K562 (cell line): ENCODE data around the gene ZNF609. TPM values are rescaled to one million over a fixed set of nuclear protein-coding genes. Genes with fewer than 3 reads are reported as not detected.

ENCODE experiments used
- ATAC-seq: fragments of 200-7000 bp; cut with Tn5 transposase; 3 replicates; pipeline ENCODE4 v1.9.1; 2020; ENCODE audit warnings: moderate library complexity
- BruUV-seq: library from RNA; stranded (reverse); fragments of 400-500 nt; replicated peaks from 2 replicates; lab custom pipeline; 2021; lab: Mats Ljungman, UMichigan
- CTCF ChIA-PET: fragments of 300-600 bp; formaldehyde crosslinking; extraction: SDS; loops from one replicate; lab custom pipeline; 2021; ENCODE audit warnings: low intra/inter-chr PET ratio; lab: Yijun Ruan, JAX
- POLR2A ChIA-PET: fragments of 300-600, 350-650 bp; sonication (Branson Sonifier 250); formaldehyde crosslinking; extraction: SDS; loops from one replicate; lab custom pipeline; 2021; ENCODE audit warnings: antibody characterized with exemption, inconsistent platforms; lab: Yijun Ruan, JAX
- DNase-seq, 4 experiments: peaks; one replicate each; pipeline versions ENCODE4 v3.0.0 to v3.0.0-alpha.2; 2011 to 2018; ENCODE audit warnings: low spot score in 3 of 4, mixed read lengths in 3 of 4; ENCODE audit errors: extremely low read depth in 1 of 4
- FAIRE-seq: peaks from 2 replicates; lab custom pipeline; 2011; peaks lifted over from hg19 to GRCh38; lab: Jason Lieb, UNC
- H2AFZ ChIP-seq: 2 replicates; pipeline ENCODE4 v1.6.0; 2011; ENCODE audit warnings: low read depth, low read length, control low read depth, inconsistent platforms
- H3K27ac ChIP-seq: fragments of 200-600 bp; 3 replicates; pipeline ENCODE4 v1.8.0; 2011; ENCODE audit warnings: low read depth, mild to moderate bottlenecking, control low read depth, inconsistent platforms, low read length, moderate library complexity, mixed read lengths; ENCODE audit errors: extremely low read depth
- H3K27me3 ChIP-seq, 2 experiments: fragments of 300-600 bp in 1 of 2; 2 replicates in 1 of 2; 3 replicates in 1 of 2; pipeline versions ENCODE4 v1.6.0 to v1.8.0; 2011; ENCODE audit warnings: inconsistent platforms in 2 of 2, low read length in 2 of 2, mild to moderate bottlenecking in 1 of 2, mixed read lengths in 1 of 2, moderate library complexity in 1 of 2; ENCODE audit not compliant: control insufficient read depth in 2 of 2, insufficient read depth in 2 of 2
- H3K36me3 ChIP-seq: fragments of 300-600 bp; 3 replicates; pipeline ENCODE4 v1.8.0; 2011; ENCODE audit warnings: mild to moderate bottlenecking, low read length, inconsistent platforms; ENCODE audit not compliant: control insufficient read depth, insufficient read depth
- H3K4me1 ChIP-seq, 2 experiments: fragments of 200-600 bp in 1 of 2; replicated peaks in 1 of 2; 2 replicates in 1 of 2; 3 replicates in 1 of 2; pipeline versions ENCODE4 v1.5.1 to v1.8.0; 2011; ENCODE audit warnings: inconsistent platforms in 2 of 2, low read length in 2 of 2, mild to moderate bottlenecking in 1 of 2, mixed read lengths in 1 of 2, moderate library complexity in 1 of 2; ENCODE audit not compliant: control insufficient read depth in 2 of 2, insufficient read depth in 2 of 2
- H3K4me2 ChIP-seq: 2 replicates; pipeline ENCODE4 v1.6.1; 2011; ENCODE audit warnings: low read length, control low read depth, inconsistent platforms, mixed read lengths; ENCODE audit not compliant: insufficient read depth
- H3K4me3 ChIP-seq: fragments of 200-600 bp; sonication (generic), shearing (Covaris generic); 2 replicates; pipeline ENCODE4 v1.5.1; 2016; ENCODE audit warnings: control low read depth, inconsistent platforms
- H3K79me2 ChIP-seq: fragments of 200-600 bp; 3 replicates; pipeline ENCODE4 v1.8.0; 2011; ENCODE audit warnings: low read length, inconsistent platforms; ENCODE audit not compliant: control insufficient read depth, insufficient read depth
- H3K9ac ChIP-seq, 2 experiments: 2 replicates each; pipeline versions ENCODE4 v1.6.0 to v1.6.1; 2011; ENCODE audit warnings: low read depth in 2 of 2, low read length in 2 of 2, control low read depth in 1 of 2, inconsistent platforms in 1 of 2, mild to moderate bottlenecking in 1 of 2, mixed read lengths in 1 of 2; ENCODE audit not compliant: insufficient read depth in 1 of 2
- H3K9me1 ChIP-seq: one replicate; pipeline ENCODE4 v1.6.0; 2011; ENCODE audit warnings: inconsistent platforms, mild to moderate bottlenecking, low read length, moderate library complexity; ENCODE audit not compliant: control insufficient read depth, insufficient read depth
- H3K9me3 ChIP-seq: replicated peaks from 2 replicates; pipeline ENCODE4 v1.5.1; 2011; ENCODE audit warnings: low read depth, low read length, inconsistent platforms; ENCODE audit not compliant: control insufficient read depth, insufficient read depth
- H4K20me1 ChIP-seq: replicated peaks from 2 replicates; pipeline ENCODE4 v1.6.1; 2011; ENCODE audit warnings: low read length, inconsistent platforms, mixed read lengths; ENCODE audit not compliant: control insufficient read depth, insufficient read depth
- HNRNPH1 ChIP-seq: fragments of 200-400 bp; formaldehyde crosslinking; optimal IDR thresholded peaks from 2 replicates; pipeline ENCODE3; 2017; ENCODE audit warnings: low read depth, mild to moderate bottlenecking, low read length, moderate library complexity
- ZNF224 ChIP-seq: sonication (generic); formaldehyde crosslinking; IDR thresholded peaks from 2 replicates; pipeline ENCODE4 v1.8.0; 2022; ENCODE audit warnings: mild to moderate bottlenecking, missing genetic modification reagents
- in situ Hi-C: fragments of 300-500 bp; cut with MboI; formaldehyde crosslinking; loops from 4 replicates; pipeline ENCODE4 v1.15.0; 2018; ENCODE audit warnings: inconsistent platforms, mixed read lengths
- intact Hi-C: fragments of 100-400 bp; cut with micrococcal nuclease; formaldehyde crosslinking; loops from 2 replicates; pipeline ENCODE4 v1.14.2; 2022
- polyA plus RNA-seq, 8 experiments: library from polyadenylated mRNA; depleted of rRNA in 4 of 8; stranded (reverse) in 5 of 8; unstranded in 3 of 8; fragments of >200 nt; fragmentation: Nextera tagmentation in 2 of 8; fragmentation: Illumina TruSeq in 1 of 8; extraction: Ambion mirVana in 2 of 8; extraction: Trizol in 1 of 8; gene quantifications; 2 replicates each; pipeline versions ENCODE4 v1.2.1 to v1.2.3, GENCODE V29; 2011 to 2014; ENCODE audit warnings: inconsistent platforms in 1 of 8, missing spikeins in 1 of 8
- total RNA-seq, 7 experiments: library from RNA; depleted of rRNA in 6 of 7; stranded (reverse); fragments of >200 nt in 6 of 7; fragmentation: Illumina TruSeq in 2 of 7; extraction: Trizol in 2 of 7; gene quantifications; 2 replicates each; pipeline versions ENCODE4 v1.2.1 to v1.2.3, GENCODE V29; 2011 to 2021; ENCODE audit warnings: low replicate concordance in 1 of 7
- TF ChIP-seq, protein P1 (sequence below), 2 experiments: fragments of 450-650 bp in 1 of 2; sonication (generic) in 1 of 2; formaldehyde crosslinking in 1 of 2; IDR thresholded peaks in 1 of 2; conservative IDR thresholded peaks in 1 of 2; 2 replicates each; pipeline versions ENCODE4 v1.6.1 to v1.8.1; 2016 to 2023; ENCODE audit warnings: mild to moderate bottlenecking in 2 of 2, moderate library complexity in 2 of 2, inconsistent platforms in 1 of 2, missing genetic modification reagents in 1 of 2
- TF ChIP-seq, protein P2 (sequence below): fragments of 450-650 bp; IDR thresholded peaks from 2 replicates; pipeline ENCODE4 v1.6.1; 2016; ENCODE audit warnings: antibody characterized with exemption
- TF ChIP-seq, protein P3 (sequence below): sonication (generic); formaldehyde crosslinking; IDR thresholded peaks from 2 replicates; pipeline ENCODE4 v1.8.0; 2023; ENCODE audit warnings: mild to moderate bottlenecking, missing genetic modification reagents

The ZNF609 gene
- total and polyA plus RNA-seq, 9 of the 15 experiments (the other 6 are each of a cell fraction or from before 2014, with no cell fraction given), result 3.0 to 38.7 (median 17.8) TPM

DNA sequence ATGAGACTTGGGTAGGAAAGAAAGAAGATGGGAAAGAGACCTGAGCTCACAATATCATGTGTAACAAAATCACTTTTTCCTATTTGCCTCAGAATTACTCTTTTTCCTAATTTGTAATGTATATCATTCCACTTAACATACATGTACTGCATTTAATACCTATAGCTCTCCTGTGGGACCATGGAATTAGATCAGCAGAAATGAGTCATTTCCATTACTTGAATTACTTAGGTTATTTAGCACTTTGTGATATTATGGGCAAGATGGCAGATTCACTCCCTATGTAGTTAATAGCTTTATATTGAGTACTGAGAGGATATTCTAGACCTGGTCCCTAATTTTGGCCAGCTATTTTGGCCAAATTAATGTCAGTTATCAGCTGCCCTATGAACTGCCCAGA is 70.5 kb downstream of the ZNF609 start:
- Histone ChIP-seq H3K27me3 (no peaks in the 10 kb centered on the region), H3K4me1 (peaks cover 4 to 24% of the 10 kb centered on the region in 2 experiments; a peak in 4 of 5 replicates), H3K79me2 (peaks cover 94% of the 10 kb centered on the region), H3K9ac (no peak overlapping the region), H3K4me2 (no peak overlapping the region), H4K20me1 (peaks cover 13% of the 10 kb centered on the region), H3K27ac (no peak overlapping the region), H2AFZ (no peak overlapping the region), H3K9me3 (no peaks in the 10 kb centered on the region), H3K36me3 (peaks cover 11% of the 10 kb centered on the region), H3K4me3 (no peak overlapping the region), H3K9me1 (no peaks in the 10 kb centered on the region)
- TF ChIP-seq ZNF224 (CRISPR knock-in tag) (no peak), HNRNPH1 (no peak)
- TF ChIP-seq, protein P1, sequence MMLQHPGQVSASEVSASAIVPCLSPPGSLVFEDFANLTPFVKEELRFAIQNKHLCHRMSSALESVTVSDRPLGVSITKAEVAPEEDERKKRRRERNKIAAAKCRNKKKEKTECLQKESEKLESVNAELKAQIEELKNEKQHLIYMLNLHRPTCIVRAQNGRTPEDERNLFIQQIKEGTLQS (IDR thresholded peaks at IDR 0.05), result peak; percentile 14; the same call in 1 of the 2 replicates
- TF ChIP-seq, protein P1 (CRISPR knock-in tag; conservative IDR thresholded peaks at IDR 0.05), result no peak
- TF ChIP-seq, protein P2, sequence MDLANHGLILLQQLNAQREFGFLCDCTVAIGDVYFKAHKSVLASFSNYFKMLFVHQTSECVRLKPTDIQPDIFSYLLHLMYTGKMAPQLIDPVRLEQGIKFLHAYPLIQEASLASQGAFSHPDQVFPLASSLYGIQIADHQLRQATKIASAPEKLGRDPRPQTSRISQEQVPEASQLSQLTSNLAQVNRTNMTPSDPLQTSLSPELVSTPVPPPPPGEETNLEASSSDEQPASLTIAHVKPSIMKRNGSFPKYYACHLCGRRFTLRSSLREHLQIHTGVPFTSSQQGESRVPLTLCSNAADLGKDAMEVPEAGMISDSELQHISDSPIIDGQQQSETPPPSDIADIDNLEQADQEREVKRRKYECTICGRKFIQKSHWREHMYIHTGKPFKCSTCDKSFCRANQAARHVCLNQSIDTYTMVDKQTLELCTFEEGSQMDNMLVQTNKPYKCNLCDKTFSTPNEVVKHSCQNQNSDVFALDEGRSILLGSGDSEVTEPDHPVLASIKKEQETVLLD, result no peak
- TF ChIP-seq, protein P3, sequence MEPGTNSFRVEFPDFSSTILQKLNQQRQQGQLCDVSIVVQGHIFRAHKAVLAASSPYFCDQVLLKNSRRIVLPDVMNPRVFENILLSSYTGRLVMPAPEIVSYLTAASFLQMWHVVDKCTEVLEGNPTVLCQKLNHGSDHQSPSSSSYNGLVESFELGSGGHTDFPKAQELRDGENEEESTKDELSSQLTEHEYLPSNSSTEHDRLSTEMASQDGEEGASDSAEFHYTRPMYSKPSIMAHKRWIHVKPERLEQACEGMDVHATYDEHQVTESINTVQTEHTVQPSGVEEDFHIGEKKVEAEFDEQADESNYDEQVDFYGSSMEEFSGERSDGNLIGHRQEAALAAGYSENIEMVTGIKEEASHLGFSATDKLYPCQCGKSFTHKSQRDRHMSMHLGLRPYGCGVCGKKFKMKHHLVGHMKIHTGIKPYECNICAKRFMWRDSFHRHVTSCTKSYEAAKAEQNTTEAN (CRISPR knock-in tag), result no peak
- no peak for DNase-seq
- ATAC-seq, result no peak
- intact Hi-C loops, result no loop called here
- ChIA-PET POLR2A (interaction anchor here (0.6 to 1.6 kb wide), 4 partner anchors 10 to 63 kb away, joined by 3 to 5 read pairs (median 4); no protein-coding TSS in a partner anchor), CTCF (no interaction called here)
- no peak for FAIRE-seq
- in situ Hi-C loops, result no loop called here
- no TSS peak for BruUV-seq
